SK-N-SH treated with all-trans-retinoic acid at 6 μM for 48 hours (cell line): ENCODE results near the gene CA5A.
"Not testable (repeated sequence)": the region's sequence is repeated elsewhere in the genome, so short reads cannot be mapped to it uniquely, and the experiment has no call there.

Experiments
- PPARA ChIP-seq: fragments of 250-450 bp; sonication (Bioruptor Pico); IDR thresholded peaks from 2 replicates; pipeline ENCODE4 v1.5.0; 2020; ENCODE audit warnings: mild to moderate bottlenecking, borderline replicate concordance
- ZFP30 ChIP-seq: fragments of 450-650 bp; formaldehyde crosslinking; IDR thresholded peaks from 2 replicates; pipeline ENCODE4 v1.5.0; 2022; ENCODE audit warnings: mild to moderate bottlenecking, moderate library complexity
- ZNF565 ChIP-seq: fragments of 450-650 bp; formaldehyde crosslinking; conservative IDR thresholded peaks from 2 replicates; pipeline ENCODE4 v1.5.0; 2020; ENCODE audit warnings: low read depth, mild to moderate bottlenecking, moderate library complexity
- TF ChIP-seq, protein P1 (sequence below): fragments of 250-450 bp; sonication (Bioruptor Pico); IDR thresholded peaks from 2 replicates; pipeline ENCODE4 v1.5.1; 2020; ENCODE audit warnings: low read depth, mild to moderate bottlenecking, moderate library complexity
- TF ChIP-seq, protein P2 (sequence below): fragments of 250-450 bp; sonication (Bioruptor Pico); IDR thresholded peaks from 2 replicates; pipeline ENCODE4 v1.5.0; 2020; ENCODE audit warnings: mild to moderate bottlenecking, moderate library complexity
- TF ChIP-seq, protein P3 (sequence below): fragments of 250-450 bp; sonication (Bioruptor Pico); IDR thresholded peaks from 2 replicates; pipeline ENCODE4 v1.5.1; 2021; ENCODE audit warnings: mild to moderate bottlenecking, moderate library complexity
- TF ChIP-seq, protein P4 (sequence below): fragments of 250-450 bp; sonication (Bioruptor Pico); IDR thresholded peaks from 2 replicates; pipeline ENCODE4 v1.8.0; 2021; ENCODE audit warnings: low read depth, mild to moderate bottlenecking, moderate library complexity, borderline replicate concordance

DNA sequence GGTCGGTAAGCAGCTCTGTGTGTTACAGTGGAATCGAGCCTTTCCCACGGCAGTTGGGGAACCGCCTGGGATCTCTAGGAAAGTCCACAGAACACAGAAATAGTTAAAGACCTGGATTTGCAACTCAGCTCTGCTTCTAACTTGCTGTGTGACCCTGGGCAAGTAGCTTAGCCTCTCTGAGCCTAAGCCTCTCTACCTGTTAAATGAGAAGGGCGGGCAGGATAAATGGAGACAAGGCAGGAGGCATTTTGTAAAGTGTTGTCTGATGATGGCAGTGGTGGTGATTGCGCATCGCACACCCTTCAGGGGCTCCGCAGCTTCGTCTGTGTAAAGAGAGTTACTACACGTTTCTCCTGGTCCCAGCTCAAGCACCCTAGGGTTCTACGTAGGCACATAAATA, 28.2 kb downstream of the CA5A start:
- TF ChIP-seq, protein P1, sequence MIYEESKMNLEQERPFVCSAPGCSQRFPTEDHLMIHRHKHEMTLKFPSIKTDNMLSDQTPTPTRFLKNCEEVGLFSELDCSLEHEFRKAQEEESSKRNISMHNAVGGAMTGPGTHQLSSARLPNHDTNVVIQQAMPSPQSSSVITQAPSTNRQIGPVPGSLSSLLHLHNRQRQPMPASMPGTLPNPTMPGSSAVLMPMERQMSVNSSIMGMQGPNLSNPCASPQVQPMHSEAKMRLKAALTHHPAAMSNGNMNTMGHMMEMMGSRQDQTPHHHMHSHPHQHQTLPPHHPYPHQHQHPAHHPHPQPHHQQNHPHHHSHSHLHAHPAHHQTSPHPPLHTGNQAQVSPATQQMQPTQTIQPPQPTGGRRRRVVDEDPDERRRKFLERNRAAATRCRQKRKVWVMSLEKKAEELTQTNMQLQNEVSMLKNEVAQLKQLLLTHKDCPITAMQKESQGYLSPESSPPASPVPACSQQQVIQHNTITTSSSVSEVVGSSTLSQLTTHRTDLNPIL (CRISPR knock-in tag), result not testable (repeated sequence)
- TF ChIP-seq, protein P2, sequence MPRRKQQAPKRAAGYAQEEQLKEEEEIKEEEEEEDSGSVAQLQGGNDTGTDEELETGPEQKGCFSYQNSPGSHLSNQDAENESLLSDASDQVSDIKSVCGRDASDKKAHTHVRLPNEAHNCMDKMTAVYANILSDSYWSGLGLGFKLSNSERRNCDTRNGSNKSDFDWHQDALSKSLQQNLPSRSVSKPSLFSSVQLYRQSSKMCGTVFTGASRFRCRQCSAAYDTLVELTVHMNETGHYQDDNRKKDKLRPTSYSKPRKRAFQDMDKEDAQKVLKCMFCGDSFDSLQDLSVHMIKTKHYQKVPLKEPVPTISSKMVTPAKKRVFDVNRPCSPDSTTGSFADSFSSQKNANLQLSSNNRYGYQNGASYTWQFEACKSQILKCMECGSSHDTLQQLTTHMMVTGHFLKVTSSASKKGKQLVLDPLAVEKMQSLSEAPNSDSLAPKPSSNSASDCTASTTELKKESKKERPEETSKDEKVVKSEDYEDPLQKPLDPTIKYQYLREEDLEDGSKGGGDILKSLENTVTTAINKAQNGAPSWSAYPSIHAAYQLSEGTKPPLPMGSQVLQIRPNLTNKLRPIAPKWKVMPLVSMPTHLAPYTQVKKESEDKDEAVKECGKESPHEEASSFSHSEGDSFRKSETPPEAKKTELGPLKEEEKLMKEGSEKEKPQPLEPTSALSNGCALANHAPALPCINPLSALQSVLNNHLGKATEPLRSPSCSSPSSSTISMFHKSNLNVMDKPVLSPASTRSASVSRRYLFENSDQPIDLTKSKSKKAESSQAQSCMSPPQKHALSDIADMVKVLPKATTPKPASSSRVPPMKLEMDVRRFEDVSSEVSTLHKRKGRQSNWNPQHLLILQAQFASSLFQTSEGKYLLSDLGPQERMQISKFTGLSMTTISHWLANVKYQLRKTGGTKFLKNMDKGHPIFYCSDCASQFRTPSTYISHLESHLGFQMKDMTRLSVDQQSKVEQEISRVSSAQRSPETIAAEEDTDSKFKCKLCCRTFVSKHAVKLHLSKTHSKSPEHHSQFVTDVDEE, result not testable (repeated sequence)
- not testable (repeated sequence) for TF ChIP-seq ZNF565 (CRISPR knock-in tag); ZFP30; PPARA (CRISPR knock-in tag)
- TF ChIP-seq, protein P3, sequence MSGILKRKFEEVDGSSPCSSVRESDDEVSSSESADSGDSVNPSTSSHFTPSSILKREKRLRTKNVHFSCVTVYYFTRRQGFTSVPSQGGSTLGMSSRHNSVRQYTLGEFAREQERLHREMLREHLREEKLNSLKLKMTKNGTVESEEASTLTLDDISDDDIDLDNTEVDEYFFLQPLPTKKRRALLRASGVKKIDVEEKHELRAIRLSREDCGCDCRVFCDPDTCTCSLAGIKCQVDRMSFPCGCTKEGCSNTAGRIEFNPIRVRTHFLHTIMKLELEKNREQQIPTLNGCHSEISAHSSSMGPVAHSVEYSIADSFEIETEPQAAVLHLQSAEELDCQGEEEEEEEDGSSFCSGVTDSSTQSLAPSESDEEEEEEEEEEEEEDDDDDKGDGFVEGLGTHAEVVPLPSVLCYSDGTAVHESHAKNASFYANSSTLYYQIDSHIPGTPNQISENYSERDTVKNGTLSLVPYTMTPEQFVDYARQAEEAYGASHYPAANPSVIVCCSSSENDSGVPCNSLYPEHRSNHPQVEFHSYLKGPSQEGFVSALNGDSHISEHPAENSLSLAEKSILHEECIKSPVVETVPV (CRISPR knock-in tag), result not testable (repeated sequence)
- TF ChIP-seq, protein P4, sequence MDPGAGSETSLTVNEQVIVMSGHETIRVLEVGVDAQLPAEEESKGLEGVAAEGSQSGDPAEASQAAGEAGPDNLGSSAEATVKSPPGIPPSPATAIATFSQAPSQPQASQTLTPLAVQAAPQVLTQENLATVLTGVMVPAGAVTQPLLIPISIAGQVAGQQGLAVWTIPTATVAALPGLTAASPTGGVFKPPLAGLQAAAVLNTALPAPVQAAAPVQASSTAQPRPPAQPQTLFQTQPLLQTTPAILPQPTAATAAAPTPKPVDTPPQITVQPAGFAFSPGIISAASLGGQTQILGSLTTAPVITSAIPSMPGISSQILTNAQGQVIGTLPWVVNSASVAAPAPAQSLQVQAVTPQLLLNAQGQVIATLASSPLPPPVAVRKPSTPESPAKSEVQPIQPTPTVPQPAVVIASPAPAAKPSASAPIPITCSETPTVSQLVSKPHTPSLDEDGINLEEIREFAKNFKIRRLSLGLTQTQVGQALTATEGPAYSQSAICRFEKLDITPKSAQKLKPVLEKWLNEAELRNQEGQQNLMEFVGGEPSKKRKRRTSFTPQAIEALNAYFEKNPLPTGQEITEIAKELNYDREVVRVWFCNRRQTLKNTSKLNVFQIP (CRISPR knock-in tag), result not testable (repeated sequence)
